ENCODE data around the gene TRIML1. TPM values are rescaled to one million over a fixed set of nuclear protein-coding genes. Genes with fewer than 3 reads are reported as not detected.

The TRIML1 gene
- total and polyA plus RNA-seq, 2 of the 8 experiments (the other 6 are each of a cell fraction or from before 2014, with no cell fraction given) = not detected

GRCh38 chr4:188154668-188155405, 15.6 kb downstream of the TRIML1 start:
- Histone ChIP-seq H2BK12ac (ENCODE audit: low read depth, low read length) (no peak overlapping the region), H3K36me3 (ENCODE audit: control insufficient read depth in 2 of 4, insufficient read depth in 4 of 4, low read length in 3 of 4) (no peaks in the 10 kb centered on the region), H4K8ac (ENCODE audit: extremely low read depth, insufficient read depth, low read length) (no peak overlapping the region), H3K4ac (replicated peaks; ENCODE audit: insufficient read length, low read depth, low read length) (no peak overlapping the region), H3K27me3 (replicated peaks in 1 of 4; ENCODE audit: control insufficient read depth in 3 of 4, extremely low read depth in 1 of 4, insufficient read depth in 3 of 4, low read length in 3 of 4) (no peaks in the 10 kb centered on the region), H2BK15ac (ENCODE audit: low read length) (no peak overlapping the region), H2AFZ (ENCODE audit: low read length) (no peak overlapping the region), H4K20me1 (replicated peaks in 1 of 2; ENCODE audit: control insufficient read depth in 1 of 2, insufficient read depth in 2 of 2, low read length in 2 of 2) (no peaks in the 10 kb centered on the region), H3K4me3 (ENCODE audit: extremely low read depth in 1 of 4, insufficient read depth in 2 of 4, low read depth in 3 of 4, low read length in 4 of 4) (no peak overlapping the region), H4K91ac (replicated peaks; ENCODE audit: insufficient read length, low read length) (no peak overlapping the region), H3K9ac (replicated peaks in 1 of 4; ENCODE audit: extremely low read depth in 1 of 4, low read depth in 3 of 4, low read length in 3 of 4) (no peak overlapping the region), H3K9me3 (ENCODE audit: insufficient read depth in 2 of 2, low read depth in 1 of 2, low read length in 1 of 2) (peaks cover 3 to 4% of the 10 kb centered on the region in 2 experiments; a peak in 2 of 4 replicates), H2AK5ac (ENCODE audit: low read depth, low read length) (no peak overlapping the region), H3K79me2 (ENCODE audit: control insufficient read depth in 1 of 2, insufficient read depth in 2 of 2, low read length in 2 of 2) (no peaks in the 10 kb centered on the region), H2BK120ac (replicated peaks; ENCODE audit: low read depth, low read length) (no peak overlapping the region), H3K23me2 (ENCODE audit: low read depth, low read length) (no peaks in the 10 kb centered on the region), H2BK20ac (ENCODE audit: low read length) (no peak overlapping the region), H3K14ac (ENCODE audit: insufficient read length) (no peak overlapping the region), H3K18ac (ENCODE audit: extremely low read depth, low read length) (no peak overlapping the region), H3K4me2 (ENCODE audit: insufficient read depth in 1 of 2, low read depth in 2 of 2, low read length in 2 of 2) (no peak overlapping the region), H2BK5ac (ENCODE audit: low read depth, low read length) (no peak overlapping the region), H3K56ac (replicated peaks; ENCODE audit: insufficient read length, low read depth, low read length) (no peak overlapping the region), H3K23ac (ENCODE audit: insufficient read length) (no peak overlapping the region), H3K27ac (ENCODE audit: low read depth, low read length) (no peak overlapping the region), H3K4me1 (replicated peaks in 1 of 4; ENCODE audit: control insufficient read depth in 3 of 4, insufficient read depth in 4 of 4, low read length in 3 of 4) (no peaks in the 10 kb centered on the region), H4K5ac (ENCODE audit: insufficient read length, low read depth, low read length) (no peak overlapping the region), H3K79me1 (ENCODE audit: low read depth, low read length) (no peaks in the 10 kb centered on the region)
- DNase-seq (ENCODE audit: low read depth in 1 of 2, low spot score in 2 of 2) = no peak
- 85% methylated on average over 10 of the region's 11 CpGs; no CpG with 5 or more reads in 1 of the 2 experiments for WGBS, 2 experiments (ENCODE audit: extremely low coverage in 1 of 2, insufficient coverage in 1 of 2, insufficient read length in 1 of 2, insufficient replicate concordance in 2 of 2, low coverage in 1 of 2, low lambda C conversion rate in 2 of 2, missing lambda C conversion rate in 1 of 2)
- FAIRE-seq = no peak
- ChIA-PET CTCF (ENCODE audit: partially characterized antibody) (no interaction called here), POLR2A (ENCODE audit: partially characterized antibody) (no interaction called here)
- no peak for TF ChIP-seq CTBP2 (IDR thresholded peaks at IDR 0.05; ENCODE audit: borderline replicate concordance, insufficient read depth, insufficient read length, low read length)
- no peak for TF ChIP-seq TCF12 (IDR thresholded peaks at IDR 0.05; ENCODE audit: low read depth, low read length)
- TF ChIP-seq EGR1 (IDR thresholded peaks at IDR 0.05; ENCODE audit: borderline replicate concordance, low read depth, low read length) = no peak
- TF ChIP-seq SAP30 (IDR thresholded peaks at IDR 0.05; ENCODE audit: insufficient read depth, insufficient replicate concordance, low read length) = no peak
- TF ChIP-seq, protein P1, sequence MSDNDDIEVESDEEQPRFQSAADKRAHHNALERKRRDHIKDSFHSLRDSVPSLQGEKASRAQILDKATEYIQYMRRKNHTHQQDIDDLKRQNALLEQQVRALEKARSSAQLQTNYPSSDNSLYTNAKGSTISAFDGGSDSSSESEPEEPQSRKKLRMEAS (IDR thresholded peaks at IDR 0.05) = no peak
- no peak for TF ChIP-seq TBP (IDR thresholded peaks at IDR 0.05; ENCODE audit: low read depth, low read length)
- TF ChIP-seq RBBP5 (IDR thresholded peaks at IDR 0.05; ENCODE audit: borderline replicate concordance, low read depth, low read length) = no peak
- TF ChIP-seq SP4 (IDR thresholded peaks at IDR 0.05; ENCODE audit: low read length) = no peak
- no peak for TF ChIP-seq ZNF274 (IDR thresholded peaks at IDR 0.05; ENCODE audit: borderline replicate concordance, extremely low read depth, low read length)
- TF ChIP-seq RAD21 (IDR thresholded peaks at IDR 0.05 in 1 of 2, conservative IDR thresholded peaks at IDR 0.05 in 1 of 2; ENCODE audit: low read depth in 2 of 2, low read length in 2 of 2) = no peak
- TF ChIP-seq ATF3 (IDR thresholded peaks at IDR 0.05; ENCODE audit: insufficient read depth, low read depth, low read length) = no peak
- no peak for TF ChIP-seq FOSL1 (IDR thresholded peaks at IDR 0.05; ENCODE audit: insufficient read depth, low read depth, low read length)

Measured in H1 (cell line).